Endothelial cell (in vitro differentiated cells): ENCODE measurements around the gene DYRK1A. TPM values are rescaled to one million over a fixed set of nuclear protein-coding genes. Genes with fewer than 3 reads are reported as not detected.

Source experiments
- DNase-seq: peaks from one replicate; pipeline ENCODE4 v3.0.0; 2021; ENCODE audit warnings: low spot score
- H3K27ac Mint-ChIP-seq: one replicate; pipeline ENCODE4 v1.8.0; 2021; ENCODE audit warnings: mixed read lengths, inconsistent platforms; ENCODE audit not compliant: unreplicated experiment
- H3K27me3 Mint-ChIP-seq: one replicate; pipeline ENCODE4 v1.8.0; 2021; ENCODE audit warnings: mild to moderate bottlenecking, moderate library complexity, mixed read lengths, inconsistent platforms; ENCODE audit not compliant: unreplicated experiment
- H3K36me3 Mint-ChIP-seq: one replicate; pipeline ENCODE4 v1.8.0; 2021; ENCODE audit warnings: mild to moderate bottlenecking, low read depth, mixed read lengths, inconsistent platforms; ENCODE audit not compliant: unreplicated experiment
- H3K4me1 Mint-ChIP-seq: one replicate; pipeline ENCODE4 v1.8.0; 2021; ENCODE audit warnings: mild to moderate bottlenecking, mixed read lengths, inconsistent platforms; ENCODE audit not compliant: unreplicated experiment
- H3K4me3 Mint-ChIP-seq: one replicate; pipeline ENCODE4 v1.8.0; 2021; ENCODE audit warnings: mild to moderate bottlenecking, mixed read lengths, inconsistent platforms; ENCODE audit not compliant: unreplicated experiment
- H3K9me3 Mint-ChIP-seq: one replicate; pipeline ENCODE4 v1.8.0; 2021; ENCODE audit warnings: mixed read lengths, inconsistent platforms; ENCODE audit not compliant: unreplicated experiment
- total RNA-seq: library from RNA; stranded (reverse); fragmentation: NEBNext Ultra II Directional; extraction: Animal tissue kit (Norgen Biotek cat#: 25700); gene quantifications from one replicate; pipeline ENCODE4 v1.2.1, GENCODE V29; 2021; ENCODE audit not compliant: unreplicated experiment
- TF ChIP-seq, protein P1 (sequence below): fragments of 200-600 bp; sonication (generic); IDR thresholded peaks from one replicate; pipeline ENCODE4 v1.5.0; 2021; ENCODE audit warnings: antibody characterized with exemption; ENCODE audit not compliant: unreplicated experiment

The DYRK1A gene
- total RNA-seq, 1 donor from 2014 or later = 87.5 TPM

- H3K27ac Mint-ChIP-seq = peak overlapping the region; percentile 57
- no peak for DNase-seq
- no peaks in the 10 kb centered on the region for H3K36me3 Mint-ChIP-seq
- H3K4me1 Mint-ChIP-seq = peaks cover 53% of the 10 kb centered on the region
- H3K27me3 Mint-ChIP-seq = peaks cover 4% of the 10 kb centered on the region
- no peaks in the 10 kb centered on the region for H3K9me3 Mint-ChIP-seq
- H3K4me3 Mint-ChIP-seq = peak overlapping the region; percentile 17
- TF ChIP-seq, protein P1, sequence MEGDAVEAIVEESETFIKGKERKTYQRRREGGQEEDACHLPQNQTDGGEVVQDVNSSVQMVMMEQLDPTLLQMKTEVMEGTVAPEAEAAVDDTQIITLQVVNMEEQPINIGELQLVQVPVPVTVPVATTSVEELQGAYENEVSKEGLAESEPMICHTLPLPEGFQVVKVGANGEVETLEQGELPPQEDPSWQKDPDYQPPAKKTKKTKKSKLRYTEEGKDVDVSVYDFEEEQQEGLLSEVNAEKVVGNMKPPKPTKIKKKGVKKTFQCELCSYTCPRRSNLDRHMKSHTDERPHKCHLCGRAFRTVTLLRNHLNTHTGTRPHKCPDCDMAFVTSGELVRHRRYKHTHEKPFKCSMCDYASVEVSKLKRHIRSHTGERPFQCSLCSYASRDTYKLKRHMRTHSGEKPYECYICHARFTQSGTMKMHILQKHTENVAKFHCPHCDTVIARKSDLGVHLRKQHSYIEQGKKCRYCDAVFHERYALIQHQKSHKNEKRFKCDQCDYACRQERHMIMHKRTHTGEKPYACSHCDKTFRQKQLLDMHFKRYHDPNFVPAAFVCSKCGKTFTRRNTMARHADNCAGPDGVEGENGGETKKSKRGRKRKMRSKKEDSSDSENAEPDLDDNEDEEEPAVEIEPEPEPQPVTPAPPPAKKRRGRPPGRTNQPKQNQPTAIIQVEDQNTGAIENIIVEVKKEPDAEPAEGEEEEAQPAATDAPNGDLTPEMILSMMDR = no peak
These were observed 17.3 kb downstream of the DYRK1A start for GRCh38 chr21:37383784-37384311.

- DNase-seq = no peak
- no peaks in the 10 kb centered on the region for H3K9me3 Mint-ChIP-seq
- peaks cover 52% of the 10 kb centered on the region for H3K4me1 Mint-ChIP-seq
- no peak overlapping the region for H3K4me3 Mint-ChIP-seq
- H3K27me3 Mint-ChIP-seq = peaks cover 4% of the 10 kb centered on the region
- H3K36me3 Mint-ChIP-seq = no peaks in the 10 kb centered on the region
- H3K27ac Mint-ChIP-seq = no peak overlapping the region
- TF ChIP-seq, protein P1 = no peak
These were observed 17.8 kb downstream of the DYRK1A start for GRCh38 chr21:37384416-37384815.

GRCh38 chr21:37385179-37385765 lies 18.7 kb downstream of the DYRK1A start:
- Mint-ChIP-seq H3K27ac (no peak overlapping the region), H3K4me1 (peaks cover 46% of the 10 kb centered on the region), H3K4me3 (no peak overlapping the region), H3K9me3 (no peaks in the 10 kb centered on the region), H3K27me3 (peaks cover 4% of the 10 kb centered on the region), H3K36me3 (no peaks in the 10 kb centered on the region)
- no peak for DNase-seq
- TF ChIP-seq, protein P1 = no peak

- Mint-ChIP-seq H3K4me1 (peaks cover 41% of the 10 kb centered on the region), H3K36me3 (no peaks in the 10 kb centered on the region), H3K4me3 (no peak overlapping the region), H3K9me3 (no peaks in the 10 kb centered on the region), H3K27ac (no peak overlapping the region), H3K27me3 (peaks cover 4% of the 10 kb centered on the region)
- TF ChIP-seq, protein P1 = no peak
- DNase-seq = no peak
These were observed 19.6 kb downstream of the DYRK1A start for GRCh38 chr21:37386151-37386550.

- no peaks in the 10 kb centered on the region for H3K9me3 Mint-ChIP-seq
- no peak for DNase-seq
- no peak overlapping the region for H3K27ac Mint-ChIP-seq
- H3K4me3 Mint-ChIP-seq = no peak overlapping the region
- TF ChIP-seq, protein P1 = no peak
- peaks cover 4% of the 10 kb centered on the region for H3K27me3 Mint-ChIP-seq
- peaks cover 39% of the 10 kb centered on the region for H3K4me1 Mint-ChIP-seq
- peaks cover 3% of the 10 kb centered on the region for H3K36me3 Mint-ChIP-seq
These were observed 22.9 kb downstream of the DYRK1A start for GRCh38 chr21:37389456-37389855.
